HS-27A (cell line): Measurements from ENCODE around the gene COL11A2.

ENCODE experiments used
- DNase-seq: peaks from one replicate; pipeline ENCODE4 v3.0.0-alpha.2; 2012; ENCODE audit warnings: low read depth, missing footprints

Gene COL11A2

GRCh38 chr6:33171880-33172687 lies 20.2 kb downstream of the COL11A2 start:
- DNase-seq = no peak

DNA sequence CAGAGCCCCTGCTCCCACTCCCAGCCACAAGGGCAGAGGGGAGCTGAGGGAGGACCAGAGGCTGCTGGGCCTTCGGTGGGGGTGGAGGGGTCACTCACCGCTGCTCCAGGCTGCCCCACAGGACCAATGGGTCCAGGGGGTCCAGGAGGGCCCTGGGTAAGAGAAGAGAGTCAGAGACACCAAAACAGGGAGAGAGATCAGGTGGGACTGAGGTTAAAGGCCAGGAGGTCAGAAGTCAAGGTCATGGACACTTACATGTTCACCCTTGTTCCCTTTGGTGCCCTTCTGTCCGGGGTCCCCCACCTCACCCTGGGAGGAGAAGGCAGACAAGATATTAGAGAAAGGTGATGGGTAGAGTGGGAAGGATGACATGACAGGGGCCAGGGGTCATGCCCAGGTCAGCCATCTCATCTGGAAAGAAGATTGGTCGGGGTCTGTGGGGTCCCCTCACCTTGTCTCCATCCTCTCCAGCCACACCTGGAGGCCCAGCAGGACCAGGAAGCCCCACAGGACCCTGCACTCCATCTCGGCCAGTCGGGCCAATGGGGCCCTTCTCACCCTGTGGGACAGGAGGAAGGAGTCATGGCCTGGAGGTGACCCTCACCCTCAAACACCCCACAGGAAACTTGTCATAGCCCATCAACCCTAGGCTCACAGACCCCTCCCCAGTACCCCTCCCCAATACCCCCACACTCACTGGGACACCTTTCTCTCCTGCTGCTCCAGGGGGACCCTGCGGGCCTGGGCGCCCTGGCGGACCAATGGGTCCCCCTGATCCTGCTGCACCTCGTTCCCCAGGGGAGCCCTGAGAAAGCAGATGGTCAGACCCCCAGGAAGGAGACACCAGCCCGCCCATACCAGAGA lies 21.0 kb downstream of the COL11A2 start:
- DNase-seq = no peak

DNA sequence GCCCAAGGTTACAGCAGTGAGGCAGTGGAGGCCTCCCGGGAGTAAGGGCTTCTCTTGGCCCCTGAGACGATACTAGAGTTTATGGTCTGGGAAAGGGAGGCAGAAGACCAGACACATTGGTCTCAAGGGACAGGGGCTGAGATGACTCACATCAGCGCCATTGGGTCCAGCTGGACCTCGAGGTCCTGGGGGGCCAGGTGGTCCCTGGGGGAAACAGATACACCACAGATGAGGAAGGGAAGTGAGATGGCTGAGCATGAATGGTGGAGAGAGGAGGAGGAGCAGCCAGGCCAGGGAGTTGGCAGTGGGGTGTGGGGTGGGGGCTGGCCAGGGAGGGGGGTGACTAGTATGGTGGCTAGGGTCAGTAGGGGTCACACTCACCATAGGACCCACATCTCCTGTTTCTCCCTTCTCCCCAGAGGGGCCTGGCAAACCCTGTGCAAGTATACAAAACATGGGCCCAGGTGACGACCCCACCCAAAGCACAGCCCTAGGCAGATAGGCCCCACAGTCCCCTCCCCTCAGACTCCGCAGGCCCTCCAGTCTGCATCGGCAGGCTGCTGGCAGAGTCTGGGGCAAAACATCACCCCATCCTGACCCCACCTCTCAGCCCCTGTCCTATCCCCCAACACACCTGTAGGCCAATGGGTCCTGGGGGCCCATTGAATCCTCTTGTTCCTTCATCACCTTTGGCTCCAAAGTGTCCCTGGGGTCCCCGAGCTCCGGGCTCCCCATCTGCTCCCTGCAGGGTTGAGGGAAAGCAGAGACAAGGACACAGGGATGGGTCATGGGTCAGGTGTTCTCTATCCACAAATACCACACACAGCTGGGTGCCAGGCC lies 21.9 kb downstream of the COL11A2 start:
- DNase-seq = no peak

- no peak for DNase-seq
These were observed 22.7 kb downstream of the COL11A2 start for GRCh38 chr6:33169291-33170175.

DNA sequence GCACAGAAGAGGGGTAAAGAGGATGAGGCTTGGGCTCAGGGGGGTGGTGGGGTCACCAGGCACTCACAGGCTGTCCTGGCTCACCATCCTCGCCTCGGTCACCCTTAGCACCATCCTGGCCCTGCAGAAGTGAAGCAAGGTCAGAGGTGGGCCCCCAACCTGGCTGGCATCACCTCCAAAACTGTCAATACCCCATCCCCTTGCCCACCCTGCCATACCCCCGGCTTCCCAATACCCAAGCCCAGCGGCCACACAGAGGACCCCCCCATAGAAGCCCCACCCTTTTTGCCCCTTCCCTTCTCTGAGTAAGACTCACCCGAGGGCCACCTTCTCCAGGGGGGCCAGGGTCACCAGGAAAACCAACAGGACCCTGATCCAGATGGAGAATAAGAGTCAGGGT lies 23.6 kb downstream of the COL11A2 start:
- no peak for DNase-seq

GRCh38 chr6:33168284-33168601 lies 24.0 kb downstream of the COL11A2 start:
- no peak for DNase-seq

DNA sequence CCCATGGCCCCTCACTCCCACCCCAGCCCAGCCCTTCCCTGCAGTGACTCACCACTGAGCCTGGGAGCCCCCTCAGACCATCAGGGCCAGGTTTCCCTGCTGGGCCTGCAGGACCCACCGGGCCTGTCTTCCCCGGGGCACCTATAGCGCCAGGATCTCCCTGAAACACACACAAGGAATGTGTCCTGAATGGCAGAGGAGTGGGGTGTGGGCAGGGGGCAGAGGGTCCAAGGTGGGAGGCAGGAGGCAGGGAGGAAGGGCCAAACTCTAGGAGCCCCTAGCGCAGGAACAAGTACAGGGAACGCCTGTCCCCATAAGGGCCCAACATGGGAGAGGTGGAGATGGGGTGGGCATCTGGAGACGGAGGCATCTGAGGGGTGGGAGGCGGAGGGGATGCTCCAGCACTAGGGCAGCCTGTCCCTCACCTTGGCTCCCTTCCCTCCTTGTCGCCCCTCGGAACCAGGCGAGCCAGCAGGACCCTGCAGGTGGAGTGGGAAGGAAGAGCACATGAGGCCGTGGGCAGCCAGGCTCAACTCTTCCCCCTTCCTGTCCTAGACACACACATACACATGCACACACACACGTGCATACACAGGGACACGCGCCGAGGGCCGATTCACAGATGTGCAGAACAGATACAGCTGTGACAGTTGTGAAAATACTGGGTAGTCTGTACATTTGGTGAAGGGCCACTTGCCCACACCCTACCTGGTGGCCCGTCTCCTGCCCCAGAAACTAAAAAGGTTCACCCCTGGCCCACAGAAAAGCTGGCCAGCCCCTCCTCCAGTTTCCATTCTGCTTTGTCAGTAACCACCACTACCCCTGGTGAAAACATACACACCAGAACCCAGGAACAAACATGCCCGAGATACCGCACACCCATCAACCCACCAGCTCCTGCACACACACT lies 24.6 kb downstream of the COL11A2 start:
- no peak for DNase-seq

DNA sequence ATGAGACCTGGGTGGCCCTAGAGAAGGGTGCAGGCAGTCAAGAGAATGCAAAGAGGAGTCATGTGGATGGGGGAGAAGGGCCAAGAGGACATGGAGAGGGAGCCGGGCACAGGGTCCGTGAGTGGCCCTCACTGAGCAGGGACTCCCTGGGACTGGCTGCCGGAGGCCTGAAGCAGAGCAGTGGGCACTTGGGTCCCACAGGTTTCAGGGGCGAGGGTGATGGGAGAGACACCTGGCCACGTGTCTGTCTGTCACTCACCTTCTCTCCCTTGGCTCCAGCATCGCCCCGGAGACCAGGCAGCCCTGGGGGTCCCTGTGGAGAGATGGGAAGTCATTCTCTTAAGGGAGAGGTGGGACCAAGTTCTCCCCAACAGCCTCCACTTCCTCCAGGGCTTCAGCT lies 25.5 kb downstream of the COL11A2 start:
- DNase-seq = no peak

DNA sequence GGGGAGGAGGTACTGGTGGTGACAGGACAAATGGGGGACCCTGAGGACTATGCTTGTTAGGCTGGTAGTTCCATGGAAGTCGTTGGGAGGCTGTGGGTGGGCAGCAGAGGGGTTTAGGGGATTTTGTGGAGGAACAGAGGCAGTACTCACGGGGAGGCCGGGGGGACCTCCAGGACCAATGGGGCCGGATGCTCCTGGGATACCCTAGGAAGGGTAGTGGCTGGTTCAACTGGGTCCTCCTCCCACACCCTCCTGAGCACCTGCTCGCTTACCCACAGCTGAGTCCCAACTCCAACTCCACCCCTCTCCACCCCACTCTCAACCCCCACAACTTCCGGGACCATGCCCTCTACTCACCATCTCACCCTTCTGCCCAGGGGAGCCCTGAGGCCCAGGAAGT lies 25.9 kb downstream of the COL11A2 start:
- DNase-seq = no peak

DNA sequence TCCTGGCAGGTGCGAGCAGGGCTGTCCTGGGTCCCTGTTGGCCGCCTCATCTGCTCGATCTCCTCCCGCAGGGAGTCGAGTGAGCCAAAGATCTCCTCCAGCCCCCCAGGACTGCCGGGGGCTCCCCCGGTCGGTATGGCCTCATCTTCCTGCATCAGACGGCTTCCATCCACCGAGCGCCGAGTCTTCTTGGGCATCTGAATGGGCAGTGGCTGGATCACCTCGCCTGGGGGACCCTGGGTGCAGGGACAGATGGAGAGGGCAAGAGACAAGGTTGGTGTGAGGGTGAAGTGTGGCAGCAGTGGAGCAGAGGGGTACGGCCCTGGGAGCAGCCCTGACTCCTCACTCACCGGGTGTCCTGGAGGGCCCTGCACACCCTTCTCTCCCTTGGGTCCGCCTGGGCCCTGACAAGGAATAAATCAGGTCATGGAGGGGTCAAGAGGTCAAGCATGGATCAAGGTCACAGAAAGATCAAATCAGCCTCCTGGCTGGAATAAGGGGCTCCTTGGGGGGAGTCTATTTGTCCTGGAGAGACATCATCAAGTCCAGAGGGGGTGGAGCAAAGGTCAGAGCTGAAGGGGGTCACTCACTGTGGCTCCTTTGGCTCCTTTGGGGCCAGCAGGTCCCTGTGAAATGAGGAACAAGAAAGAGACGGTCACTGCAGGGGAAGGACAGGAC lies 26.5 kb downstream of the COL11A2 start:
- no peak for DNase-seq

DNA sequence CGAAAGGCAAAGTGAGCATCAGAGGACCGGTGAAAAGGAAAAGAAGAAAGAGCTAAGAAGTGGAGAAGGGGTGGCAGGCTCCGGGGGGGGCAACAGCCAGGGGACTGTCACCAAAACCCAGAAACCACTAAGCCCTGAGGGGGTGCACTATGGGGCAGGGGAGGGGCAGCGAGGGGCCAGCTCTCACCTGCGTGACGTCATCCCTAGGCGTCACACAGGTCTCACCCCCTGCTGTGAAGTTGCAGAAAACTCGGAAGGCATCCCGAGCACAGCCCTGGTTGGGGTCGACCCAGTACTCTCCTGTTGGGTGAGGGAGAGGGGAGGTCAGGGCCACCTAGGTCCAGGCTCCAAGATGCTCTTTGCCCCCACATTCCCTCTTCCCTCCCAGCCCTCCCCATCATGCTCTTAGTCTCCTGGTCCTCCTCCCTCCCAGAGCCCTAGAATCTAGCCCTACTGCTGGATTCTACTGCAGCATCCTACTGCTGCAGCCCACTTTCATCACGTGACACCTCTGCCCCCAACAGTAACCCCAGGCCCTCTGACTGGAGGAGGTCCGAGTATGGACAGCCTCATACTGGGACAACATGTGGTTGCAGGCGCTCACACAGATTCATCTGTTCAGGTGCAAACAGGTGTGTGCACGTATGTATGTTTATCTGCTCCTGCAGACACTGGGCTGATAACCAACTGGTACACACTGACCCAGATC lies 27.4 kb downstream of the COL11A2 start:
- DNase-seq = no peak

DNA sequence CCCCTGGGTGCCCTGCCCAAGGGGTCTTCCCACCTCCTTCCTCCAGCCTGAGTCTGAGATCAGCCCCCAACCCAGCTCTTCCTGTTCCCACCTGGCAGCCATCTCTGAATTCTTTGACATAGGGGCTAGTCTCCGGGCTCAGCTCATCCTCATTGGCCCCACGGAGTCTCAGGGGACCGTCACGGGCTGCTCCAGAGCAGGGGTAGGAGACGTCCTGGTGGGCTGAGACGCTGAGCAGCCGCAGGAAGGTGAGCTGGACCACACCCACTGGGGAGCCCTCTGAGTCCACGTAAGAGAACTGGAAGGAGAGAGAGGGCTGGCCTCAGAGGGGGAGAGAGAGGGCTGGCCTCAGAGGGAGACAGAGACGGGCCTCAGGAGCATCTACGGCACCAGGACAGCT lies 28.1 kb downstream of the COL11A2 start:
- DNase-seq = no peak

DNA sequence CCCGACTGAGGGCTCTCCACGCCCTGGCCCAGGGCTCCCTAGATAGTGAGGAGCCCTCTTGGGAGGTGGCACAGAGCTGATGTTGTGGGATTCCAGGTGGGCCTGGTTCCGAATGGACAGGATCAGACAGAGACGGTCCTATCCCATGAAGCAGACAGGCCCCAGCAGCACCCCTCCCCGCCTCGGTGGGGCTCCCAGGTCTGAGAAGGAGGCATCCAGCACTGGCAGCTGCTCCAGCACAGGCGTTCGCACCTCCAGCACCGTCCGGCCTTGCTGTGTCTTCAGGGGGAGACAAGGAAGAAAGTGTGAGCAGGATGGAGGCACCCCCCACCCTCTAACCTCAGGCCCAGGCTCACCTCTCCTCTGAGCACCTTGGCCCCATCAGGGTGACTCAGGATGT lies 28.7 kb downstream of the COL11A2 start:
- no peak for DNase-seq

- no peak for DNase-seq
These were observed 30.6 kb downstream of the COL11A2 start for GRCh38 chr6:33161354-33162331.

DNA sequence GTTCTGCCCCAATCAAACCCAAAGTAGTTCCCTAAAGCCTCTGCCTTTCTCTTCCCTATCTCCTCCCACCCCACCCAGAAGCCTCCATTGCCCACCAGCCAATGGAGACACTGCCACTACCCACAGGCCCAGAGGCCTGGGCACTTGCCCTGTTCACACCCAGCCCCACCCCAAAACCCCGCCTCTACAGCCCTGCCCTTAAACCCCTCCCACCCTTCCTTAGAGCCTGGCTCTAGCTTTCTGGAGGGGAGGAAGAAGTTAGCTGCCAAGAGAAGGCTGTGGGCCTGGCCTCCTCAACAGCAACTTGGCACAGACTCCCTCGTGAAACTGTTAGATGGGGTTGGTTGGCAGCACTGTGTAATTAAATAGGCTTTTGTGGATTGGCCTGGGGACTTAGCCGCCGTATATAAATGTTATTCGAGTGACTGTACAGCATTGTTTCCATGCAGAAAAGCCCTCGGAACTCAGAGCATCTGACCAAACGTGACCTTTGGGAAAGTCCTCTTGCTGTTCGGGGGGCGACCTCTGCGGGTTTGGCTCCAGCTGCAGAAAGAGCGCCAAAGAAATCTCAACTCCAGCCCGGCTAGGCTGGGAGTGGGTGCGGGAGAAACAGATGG lies 31.4 kb downstream of the COL11A2 start:
- DNase-seq = peak; percentile 95

DNA sequence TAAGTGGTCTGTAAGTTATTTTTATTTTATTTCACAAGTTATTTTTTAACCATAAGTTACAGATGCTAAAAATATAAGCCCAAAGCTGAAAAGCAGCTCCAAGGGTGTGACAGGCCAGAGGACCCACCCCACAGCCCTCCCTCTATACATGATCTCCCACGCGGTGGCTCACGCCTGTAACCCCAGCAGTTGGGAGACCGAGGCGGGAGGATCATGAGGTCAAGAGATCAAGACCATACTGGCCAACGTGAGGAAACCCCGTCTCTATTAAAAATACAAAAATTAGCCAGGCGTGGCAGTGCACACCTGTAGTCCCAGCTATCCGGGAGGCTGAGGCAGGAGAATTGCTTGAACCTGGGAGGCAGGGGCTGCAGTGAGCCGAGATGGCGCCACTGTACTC lies 32.2 kb downstream of the COL11A2 start:
- DNase-seq = no peak

DNA sequence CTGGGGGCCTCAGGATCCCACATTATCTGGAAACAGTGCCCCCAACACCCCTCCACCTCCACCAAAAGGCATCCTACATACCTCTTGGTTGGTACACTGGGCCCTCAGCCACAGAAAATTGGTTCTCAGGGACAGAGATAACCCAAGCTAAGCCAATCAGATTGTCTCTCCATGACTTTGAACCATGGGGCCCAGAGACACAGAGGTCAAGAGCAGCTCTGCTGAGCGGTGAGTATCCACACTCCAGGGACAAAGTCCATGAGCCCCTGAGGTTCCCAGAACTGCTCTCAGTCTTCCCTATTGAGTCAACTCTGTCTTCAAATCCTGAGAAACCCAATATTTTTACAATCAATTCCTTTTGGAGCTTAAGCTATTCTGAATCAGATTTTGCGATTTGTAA lies 35.3 kb downstream of the COL11A2 start:
- no peak for DNase-seq

- DNase-seq = no peak
These were observed 35.7 kb downstream of the COL11A2 start for GRCh38 chr6:33156561-33156960.
